HepG2 (cell line): ENCODE measurements around the gene RCHY1. TPM values are rescaled to one million over a fixed set of nuclear protein-coding genes. Genes with fewer than 3 reads are reported as not detected.

Source experiments
- AGO2 ChIP-seq: fragments of 200-400 bp; formaldehyde crosslinking; optimal IDR thresholded peaks from 2 replicates; pipeline ENCODE3; 2017; ENCODE audit warnings: mild to moderate bottlenecking, low read depth, low read length, moderate library complexity
- CC2D1A ChIP-seq: sonication (generic); formaldehyde crosslinking; IDR thresholded peaks from 2 replicates; pipeline ENCODE4 v1.8.1; 2023; ENCODE audit warnings: mild to moderate bottlenecking, missing genetic modification reagents
- DMAP1 ChIP-seq: IDR thresholded peaks from 2 replicates; pipeline ENCODE4 v1.6.1; 2016
- ETS1 ChIP-seq: sonication (generic); formaldehyde crosslinking; IDR thresholded peaks from 2 replicates; pipeline ENCODE4 v1.4.0; 2020; ENCODE audit warnings: missing genetic modification reagents
- GRHL1 ChIP-seq: sonication (generic); formaldehyde crosslinking; conservative IDR thresholded peaks from 2 replicates; pipeline ENCODE4 v1.8.0; 2022; ENCODE audit warnings: missing genetic modification reagents
- GTF2F1 ChIP-seq: fragments of 150-350 bp; IDR thresholded peaks from 2 replicates; pipeline ENCODE4 v1.6.1; 2014; ENCODE audit warnings: low read length
- KDM1A ChIP-seq: IDR thresholded peaks from 2 replicates; pipeline ENCODE4 v1.6.1; 2016; ENCODE audit warnings: missing compliant biosample characterization
- MATR3 ChIP-seq: sonication (generic); formaldehyde crosslinking; IDR thresholded peaks from 2 replicates; pipeline ENCODE4 v1.4.0; 2020; ENCODE audit warnings: missing genetic modification reagents
- MEIS1 ChIP-seq: sonication (generic); formaldehyde crosslinking; IDR thresholded peaks from 2 replicates; pipeline ENCODE4 v1.9.0; 2021; ENCODE audit warnings: mild to moderate bottlenecking, missing genetic modification reagents, moderate library complexity, borderline replicate concordance
- MIXL1 ChIP-seq: IDR thresholded peaks from 2 replicates; pipeline ENCODE4 v1.6.1; 2016
- MYNN ChIP-seq: sonication (generic); formaldehyde crosslinking; IDR thresholded peaks from 2 replicates; pipeline ENCODE4 v1.4.0; 2020; ENCODE audit warnings: mild to moderate bottlenecking, low read depth, missing genetic modification reagents
- PRDM10 ChIP-seq: sonication (generic); formaldehyde crosslinking; IDR thresholded peaks from 2 replicates; pipeline ENCODE4 v1.4.0; 2020; ENCODE audit warnings: low read depth, missing genetic modification reagents
- RARA ChIP-seq: IDR thresholded peaks from 2 replicates; pipeline ENCODE4 v1.6.1; 2016; ENCODE audit warnings: missing genetic modification reagents, missing compliant biosample characterization
- RNF219 ChIP-seq: sonication (generic); formaldehyde crosslinking; IDR thresholded peaks from 2 replicates; pipeline ENCODE4 v1.5.0; 2020; ENCODE audit warnings: mild to moderate bottlenecking, missing genetic modification reagents
- SMAD1 ChIP-seq: sonication (generic); formaldehyde crosslinking; IDR thresholded peaks from 2 replicates; pipeline ENCODE4 v1.4.0; 2020; ENCODE audit warnings: missing genetic modification reagents, low read depth, mild to moderate bottlenecking, borderline replicate concordance
- ZBTB7B ChIP-seq: sonication (generic); formaldehyde crosslinking; IDR thresholded peaks from 2 replicates; pipeline ENCODE4 v1.4.0; 2020; ENCODE audit warnings: missing genetic modification reagents
- ZC3H4 ChIP-seq: sonication (generic); formaldehyde crosslinking; IDR thresholded peaks from 2 replicates; pipeline ENCODE4 v1.4.0; 2020; ENCODE audit warnings: missing genetic modification reagents, borderline replicate concordance
- ZEB1 ChIP-seq: IDR thresholded peaks from 2 replicates; pipeline ENCODE4 v1.6.1; 2012; ENCODE audit warnings: mild to moderate bottlenecking, low read depth, inconsistent platforms; ENCODE audit not compliant: insufficient replicate concordance
- ZNF138 ChIP-seq: sonication (generic); formaldehyde crosslinking; IDR thresholded peaks from 2 replicates; pipeline ENCODE4 v1.5.0; 2020; ENCODE audit warnings: mild to moderate bottlenecking, low read depth, missing genetic modification reagents
- ZNF468 ChIP-seq: sonication (generic); formaldehyde crosslinking; IDR thresholded peaks from 2 replicates; pipeline ENCODE4 v1.8.0; 2022; ENCODE audit warnings: mild to moderate bottlenecking, moderate library complexity, missing genetic modification reagents
- ZNF552 ChIP-seq: sonication (generic); formaldehyde crosslinking; IDR thresholded peaks from 2 replicates; pipeline ENCODE4 v1.9.0; 2022; ENCODE audit warnings: missing genetic modification reagents, mild to moderate bottlenecking, borderline replicate concordance
- ZNF629 ChIP-seq: sonication (generic); formaldehyde crosslinking; conservative IDR thresholded peaks from 2 replicates; pipeline ENCODE4 v1.5.0; 2020; ENCODE audit warnings: missing genetic modification reagents
- polyA plus RNA-seq, 8 experiments: library from polyadenylated mRNA; depleted of rRNA in 3 of 8; stranded (reverse) in 7 of 8; unstranded in 1 of 8; fragments of >200 nt; fragmentation: Illumina TruSeq in 4 of 8; extraction: Trizol in 4 of 8; gene quantifications; 2 replicates each; pipeline versions ENCODE4 v1.2.1 to v1.2.3, GENCODE V29; 2011 to 2016; ENCODE audit warnings: low read depth in 4 of 8, missing spikeins in 1 of 8, mixed read lengths in 1 of 8; ENCODE audit not compliant: insufficient read depth in 1 of 8
- total RNA-seq, 5 experiments: library from RNA; depleted of rRNA; stranded (reverse); fragments of >200 nt; fragmentation: Illumina TruSeq; extraction: Trizol; gene quantifications; 2 replicates each; pipeline ENCODE4 v1.2.3, GENCODE V29; 2016; ENCODE audit warnings: low read depth in 1 of 5

The RCHY1 gene
- total and polyA plus RNA-seq, 2 of the 13 experiments (the other 11 are each of a cell fraction or from before 2014, with no cell fraction given), result 19.9 to 30.5 TPM

GRCh38 chr4:75514131-75514948 is at the start of gene RCHY1, which contains the start of gene THAP6 (continued):
- TF ChIP-seq RARA (CRISPR knock-in tag) (peak; percentile 47; the same call in 1 of the 2 replicates), ETS1 (CRISPR knock-in tag) (no peak), MEIS1 (CRISPR knock-in tag) (peak; percentile 63; the same call in 1 of the 2 replicates), CC2D1A (CRISPR knock-in tag) (no peak), MYNN (no peak), MIXL1 (CRISPR knock-in tag) (peak; percentile 67), ZBTB7B (no peak), GRHL1 (CRISPR knock-in tag) (no peak), ZNF629 (CRISPR knock-in tag) (no peak; the same call in 1 of the 2 replicates), ZNF552 (no peak; the same call in 1 of the 2 replicates), SMAD1 (peak; percentile 89; the same call in 1 of the 2 replicates), ZNF468 (no peak), ZC3H4 (no peak), MATR3 (CRISPR knock-in tag) (no peak), RNF219 (CRISPR knock-in tag) (0 out of 2 replicates have a peak, but pooled peaks have one; percentile 30), GTF2F1 (no peak), KDM1A (no peak; the same call in 1 of the 2 replicates), ZNF138 (CRISPR knock-in tag) (0 out of 2 replicates have a peak, but pooled peaks have one; percentile 22), AGO2 (peak; percentile 85), ZEB1 (peak; percentile 56), DMAP1 (CRISPR knock-in tag) (peak; percentile 93), PRDM10 (CRISPR knock-in tag) (peak; percentile 88)
